ENCODE results near the gene NEURL1B.

NEURL1B gene

GRCh38 chr5:172726966-172727365 is 85.9 kb downstream of the NEURL1B start:
- CTCF ChIA-PET, result interaction anchor here (1.2 to 1.7 kb wide), 2 partner anchors 12 to 205 kb away, joined by 3 to 6 read pairs; no protein-coding TSS in a partner anchor
- no peak overlapping the region for H3K27ac Mint-ChIP-seq
- no peaks in the 10 kb centered on the region for H3K36me3 Mint-ChIP-seq
- H3K9me3 Mint-ChIP-seq, result no peaks in the 10 kb centered on the region
- peaks cover 10% of the 10 kb centered on the region for H3K27me3 Mint-ChIP-seq
- no peak overlapping the region for H3K4me3 Mint-ChIP-seq
- no peak for DNase-seq
- no peaks in the 10 kb centered on the region for H3K4me1 Mint-ChIP-seq

GRCh38 chr5:172727551-172727950 is 86.5 kb downstream of the NEURL1B start:
- Mint-ChIP-seq H3K27me3 (peaks cover 10% of the 10 kb centered on the region), H3K4me3 (no peak overlapping the region), H3K27ac (no peak overlapping the region), H3K9me3 (no peaks in the 10 kb centered on the region), H3K36me3 (no peaks in the 10 kb centered on the region), H3K4me1 (no peaks in the 10 kb centered on the region)
- CTCF ChIA-PET, result interaction anchor here (1.2 to 1.7 kb wide), 2 partner anchors 13 to 205 kb away, joined by 3 to 6 read pairs; no protein-coding TSS in a partner anchor
- DNase-seq, result no peak

GRCh38 chr5:172728481-172729241 is 87.6 kb downstream of the NEURL1B start:
- Mint-ChIP-seq H3K36me3 (no peaks in the 10 kb centered on the region), H3K27ac (no peak overlapping the region), H3K4me1 (no peaks in the 10 kb centered on the region), H3K9me3 (no peaks in the 10 kb centered on the region), H3K4me3 (no peak overlapping the region), H3K27me3 (peaks cover 10% of the 10 kb centered on the region)
- DNase-seq, result no peak
- CTCF ChIA-PET, result no interaction called here

GRCh38 chr5:172729588-172729987 is 88.5 kb downstream of the NEURL1B start:
- DNase-seq, result no peak
- no peaks in the 10 kb centered on the region for H3K36me3 Mint-ChIP-seq
- no peaks in the 10 kb centered on the region for H3K9me3 Mint-ChIP-seq
- H3K27me3 Mint-ChIP-seq, result peaks cover 10% of the 10 kb centered on the region
- H3K27ac Mint-ChIP-seq, result no peak overlapping the region
- no peaks in the 10 kb centered on the region for H3K4me1 Mint-ChIP-seq
- no peak overlapping the region for H3K4me3 Mint-ChIP-seq
- CTCF ChIA-PET, result no interaction called here

GRCh38 chr5:172730222-172730621 is 89.2 kb downstream of the NEURL1B start:
- DNase-seq, result no peak
- H3K4me1 Mint-ChIP-seq, result no peaks in the 10 kb centered on the region
- no peaks in the 10 kb centered on the region for H3K36me3 Mint-ChIP-seq
- no peaks in the 10 kb centered on the region for H3K9me3 Mint-ChIP-seq
- CTCF ChIA-PET, result no interaction called here
- H3K27ac Mint-ChIP-seq, result no peak overlapping the region
- peaks cover 10% of the 10 kb centered on the region for H3K27me3 Mint-ChIP-seq
- no peak overlapping the region for H3K4me3 Mint-ChIP-seq

- no peak for DNase-seq
- Mint-ChIP-seq H3K36me3 (no peaks in the 10 kb centered on the region), H3K9me3 (no peaks in the 10 kb centered on the region), H3K4me1 (no peaks in the 10 kb centered on the region), H3K4me3 (no peak overlapping the region), H3K27me3 (peaks cover 7% of the 10 kb centered on the region), H3K27ac (no peak overlapping the region)
- CTCF ChIA-PET, result no interaction called here
Observed at GRCh38 chr5:172730981-172731679, 90.1 kb downstream of the NEURL1B start.

- H3K4me1 Mint-ChIP-seq, result no peaks in the 10 kb centered on the region
- H3K27ac Mint-ChIP-seq, result no peak overlapping the region
- no peaks in the 10 kb centered on the region for H3K36me3 Mint-ChIP-seq
- CTCF ChIA-PET, result interaction anchor here (1.0 kb wide), 1 partner anchor 20 kb away, joined by 3 read pairs; no protein-coding TSS in a partner anchor
- no peak overlapping the region for H3K4me3 Mint-ChIP-seq
- no peaks in the 10 kb centered on the region for H3K9me3 Mint-ChIP-seq
- H3K27me3 Mint-ChIP-seq, result peaks cover 7% of the 10 kb centered on the region
- no peak for DNase-seq
Observed at GRCh38 chr5:172731680-172732074, 90.6 kb downstream of the NEURL1B start.

- no peaks in the 10 kb centered on the region for H3K9me3 Mint-ChIP-seq
- CTCF ChIA-PET, result interaction anchor here (1.0 kb wide), 1 partner anchor 21 kb away, joined by 3 read pairs; no protein-coding TSS in a partner anchor
- no peaks in the 10 kb centered on the region for H3K36me3 Mint-ChIP-seq
- H3K27ac Mint-ChIP-seq, result no peak overlapping the region
- H3K4me3 Mint-ChIP-seq, result no peak overlapping the region
- H3K27me3 Mint-ChIP-seq, result peaks cover 6% of the 10 kb centered on the region
- H3K4me1 Mint-ChIP-seq, result no peaks in the 10 kb centered on the region
- no peak for DNase-seq
Observed at GRCh38 chr5:172732201-172732865, 91.3 kb downstream of the NEURL1B start.

- no peaks in the 10 kb centered on the region for H3K9me3 Mint-ChIP-seq
- no peak for DNase-seq
- H3K4me1 Mint-ChIP-seq, result no peaks in the 10 kb centered on the region
- CTCF ChIA-PET, result interaction anchor here (0.6 kb wide), 1 partner anchor 12 kb away, joined by 3 read pairs; no protein-coding TSS in a partner anchor
- no peak overlapping the region for H3K27ac Mint-ChIP-seq
- H3K36me3 Mint-ChIP-seq, result no peaks in the 10 kb centered on the region
- no peak overlapping the region for H3K4me3 Mint-ChIP-seq
- H3K27me3 Mint-ChIP-seq, result peaks cover 1% of the 10 kb centered on the region
Observed at GRCh38 chr5:172733131-172733973, 92.3 kb downstream of the NEURL1B start.

- CTCF ChIA-PET, result no interaction called here
- H3K4me1 Mint-ChIP-seq, result no peaks in the 10 kb centered on the region
- DNase-seq, result no peak
- H3K4me3 Mint-ChIP-seq, result no peak overlapping the region
- peak overlapping the region; percentile 68 for H3K27ac Mint-ChIP-seq
- no peaks in the 10 kb centered on the region for H3K9me3 Mint-ChIP-seq
- no peaks in the 10 kb centered on the region for H3K36me3 Mint-ChIP-seq
- no peaks in the 10 kb centered on the region for H3K27me3 Mint-ChIP-seq
Observed at GRCh38 chr5:172733974-172734346, 92.9 kb downstream of the NEURL1B start.

GRCh38 chr5:172735141-172735831 is 94.2 kb downstream of the NEURL1B start:
- no peak overlapping the region for H3K27ac Mint-ChIP-seq
- DNase-seq, result no peak
- no peaks in the 10 kb centered on the region for H3K36me3 Mint-ChIP-seq
- H3K9me3 Mint-ChIP-seq, result no peaks in the 10 kb centered on the region
- no peaks in the 10 kb centered on the region for H3K27me3 Mint-ChIP-seq
- CTCF ChIA-PET, result no interaction called here
- H3K4me1 Mint-ChIP-seq, result no peaks in the 10 kb centered on the region
- H3K4me3 Mint-ChIP-seq, result no peak overlapping the region

GRCh38 chr5:172736508-172737135 is 95.6 kb downstream of the NEURL1B start:
- peaks cover 7% of the 10 kb centered on the region for H3K27me3 Mint-ChIP-seq
- H3K36me3 Mint-ChIP-seq, result no peaks in the 10 kb centered on the region
- H3K9me3 Mint-ChIP-seq, result no peaks in the 10 kb centered on the region
- no peaks in the 10 kb centered on the region for H3K4me1 Mint-ChIP-seq
- no peak overlapping the region for H3K27ac Mint-ChIP-seq
- no peak overlapping the region for H3K4me3 Mint-ChIP-seq
- CTCF ChIA-PET, result no interaction called here
- DNase-seq, result no peak

GRCh38 chr5:172739375-172739774 is 98.3 kb downstream of the NEURL1B start:
- Mint-ChIP-seq H3K27ac (no peak overlapping the region), H3K27me3 (peaks cover 7% of the 10 kb centered on the region), H3K9me3 (no peaks in the 10 kb centered on the region), H3K4me3 (no peak overlapping the region), H3K36me3 (no peaks in the 10 kb centered on the region), H3K4me1 (no peaks in the 10 kb centered on the region)
- no peak for DNase-seq
- CTCF ChIA-PET, result no interaction called here
